Measurements from ENCODE around the gene DPP6. TPM values are rescaled to one million over a fixed set of nuclear protein-coding genes. Genes with fewer than 3 reads are reported as not detected.

DPP6 gene
- total and polyA plus RNA-seq, 11 donors, result 0.05 to 2.9 (median 0.11) TPM; not detected in 3

GRCh38 chr7:154394804-154395203 is 342.6 kb downstream of the DPP6 start:
- WGBS, 4 donors, result 74 to 81% (median 76%) methylated on average over 2 of the region's 2 CpGs
- DNase-seq, result no peak
- no peak overlapping the region for H3K4me3 ChIP-seq
- no peaks in the 10 kb centered on the region for H3K4me1 ChIP-seq
- no peaks in the 10 kb centered on the region for H3K36me3 ChIP-seq
- H3K27ac ChIP-seq, result no peak overlapping the region
- no peaks in the 10 kb centered on the region for H3K27me3 ChIP-seq
- TF ChIP-seq POLR2A (IDR thresholded peaks at IDR 0.05), result no peak
- TF ChIP-seq, protein P1, sequence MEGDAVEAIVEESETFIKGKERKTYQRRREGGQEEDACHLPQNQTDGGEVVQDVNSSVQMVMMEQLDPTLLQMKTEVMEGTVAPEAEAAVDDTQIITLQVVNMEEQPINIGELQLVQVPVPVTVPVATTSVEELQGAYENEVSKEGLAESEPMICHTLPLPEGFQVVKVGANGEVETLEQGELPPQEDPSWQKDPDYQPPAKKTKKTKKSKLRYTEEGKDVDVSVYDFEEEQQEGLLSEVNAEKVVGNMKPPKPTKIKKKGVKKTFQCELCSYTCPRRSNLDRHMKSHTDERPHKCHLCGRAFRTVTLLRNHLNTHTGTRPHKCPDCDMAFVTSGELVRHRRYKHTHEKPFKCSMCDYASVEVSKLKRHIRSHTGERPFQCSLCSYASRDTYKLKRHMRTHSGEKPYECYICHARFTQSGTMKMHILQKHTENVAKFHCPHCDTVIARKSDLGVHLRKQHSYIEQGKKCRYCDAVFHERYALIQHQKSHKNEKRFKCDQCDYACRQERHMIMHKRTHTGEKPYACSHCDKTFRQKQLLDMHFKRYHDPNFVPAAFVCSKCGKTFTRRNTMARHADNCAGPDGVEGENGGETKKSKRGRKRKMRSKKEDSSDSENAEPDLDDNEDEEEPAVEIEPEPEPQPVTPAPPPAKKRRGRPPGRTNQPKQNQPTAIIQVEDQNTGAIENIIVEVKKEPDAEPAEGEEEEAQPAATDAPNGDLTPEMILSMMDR (IDR thresholded peaks at IDR 0.05), result no peak
- intact Hi-C loops (cut with DNase I), result no loop called here
- H3K9me3 ChIP-seq, result peaks cover 0 to 13% (median 0%) of the 10 kb centered on the region in 12 donors
- no peak for ATAC-seq

DNA sequence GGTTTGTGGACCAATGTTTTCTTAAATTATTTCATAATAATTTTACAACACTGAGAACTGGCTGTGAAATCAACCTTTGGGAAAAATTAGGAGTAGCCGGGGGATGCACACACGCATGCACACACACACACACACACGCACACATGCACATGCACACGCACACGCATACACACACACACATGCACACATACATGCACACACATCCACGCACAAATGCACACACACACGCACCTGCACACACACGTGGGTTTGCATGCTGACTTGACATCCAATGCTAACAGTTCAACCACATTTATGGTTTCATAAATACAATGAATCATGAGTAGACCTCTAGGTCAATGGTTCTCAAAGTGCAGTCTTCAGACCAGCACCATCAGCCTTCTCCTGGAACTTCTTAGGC is 354.1 kb downstream of the DPP6 start:
- intact Hi-C loops (cut with DNase I), result no loop called here
- Histone ChIP-seq H3K27ac (no peak overlapping the region), H3K36me3 (no peaks in the 10 kb centered on the region), H3K4me3 (no peak overlapping the region), H3K4me1 (no peaks in the 10 kb centered on the region), H3K27me3 (no peaks in the 10 kb centered on the region), H3K9me3 (peaks cover 0 to 6% (median 0%) of the 10 kb centered on the region in 12 donors)
- no peak for TF ChIP-seq POLR2A (IDR thresholded peaks at IDR 0.05)
- ATAC-seq (no peak), DNase-seq (no peak)
- WGBS, 4 donors, result 83 to 89% (median 84%) methylated on average over 8 of the region's 8 CpGs

- intact Hi-C loops (cut with DNase I), result no loop called here
- WGBS, 4 donors, result 36 to 44% (median 41%) methylated on average over 5 of the region's 5 CpGs
These were observed 357.6 kb downstream of the DPP6 start for GRCh38 chr7:154409703-154410311.

GRCh38 chr7:154412105-154412504 is 359.9 kb downstream of the DPP6 start:
- Histone ChIP-seq H3K9me3 (no peaks in the 10 kb centered on the region), H3K27ac (no peak overlapping the region), H3K4me3 (no peak overlapping the region), H3K27me3 (no peaks in the 10 kb centered on the region), H3K36me3 (no peaks in the 10 kb centered on the region), H3K4me1 (no peaks in the 10 kb centered on the region)
- intact Hi-C loops (cut with DNase I), result no loop called here
- no peak for ATAC-seq
- TF ChIP-seq, protein P1 (IDR thresholded peaks at IDR 0.05), result no peak
- no peak for TF ChIP-seq POLR2A (IDR thresholded peaks at IDR 0.05)
- DNase-seq, result no peak
- WGBS, 4 donors, result 52 to 77% (median 61%) methylated on average over 2 of the region's 2 CpGs

More at GRCh38 chr7:154409703-154410311, 357.6 kb downstream of the DPP6 start:
- Histone ChIP-seq H3K27me3 (no peaks in the 10 kb centered on the region), H3K4me3 (no peak overlapping the region), H3K27ac (no peak overlapping the region), H3K36me3 (no peaks in the 10 kb centered on the region), H3K9me3 (no peaks in the 10 kb centered on the region), H3K4me1 (no peaks in the 10 kb centered on the region)
- ATAC-seq (no peak), DNase-seq (no peak)
- TF ChIP-seq, protein P1 (IDR thresholded peaks at IDR 0.05), result no peak
- no peak for TF ChIP-seq POLR2A (IDR thresholded peaks at IDR 0.05)

All from heart left ventricle (tissue), 16 donors.